Astrocyte (in vitro differentiated cells and primary cell): Measurements from ENCODE around the gene CPNE4.

Source experiments
- EZH2 ChIP-seq: IDR thresholded peaks from 2 replicates; pipeline ENCODE4 v1.6.1; 2012; ENCODE audit warnings: mild to moderate bottlenecking, low read length, inconsistent platforms; ENCODE audit not compliant: insufficient read depth
- TF ChIP-seq, protein P1 (sequence below): IDR thresholded peaks from 2 replicates; pipeline ENCODE4 v1.5.1; 2011; ENCODE audit warnings: low read depth, mild to moderate bottlenecking, inconsistent platforms, low read length, moderate library complexity; ENCODE audit not compliant: insufficient read depth

- TF ChIP-seq, protein P1, sequence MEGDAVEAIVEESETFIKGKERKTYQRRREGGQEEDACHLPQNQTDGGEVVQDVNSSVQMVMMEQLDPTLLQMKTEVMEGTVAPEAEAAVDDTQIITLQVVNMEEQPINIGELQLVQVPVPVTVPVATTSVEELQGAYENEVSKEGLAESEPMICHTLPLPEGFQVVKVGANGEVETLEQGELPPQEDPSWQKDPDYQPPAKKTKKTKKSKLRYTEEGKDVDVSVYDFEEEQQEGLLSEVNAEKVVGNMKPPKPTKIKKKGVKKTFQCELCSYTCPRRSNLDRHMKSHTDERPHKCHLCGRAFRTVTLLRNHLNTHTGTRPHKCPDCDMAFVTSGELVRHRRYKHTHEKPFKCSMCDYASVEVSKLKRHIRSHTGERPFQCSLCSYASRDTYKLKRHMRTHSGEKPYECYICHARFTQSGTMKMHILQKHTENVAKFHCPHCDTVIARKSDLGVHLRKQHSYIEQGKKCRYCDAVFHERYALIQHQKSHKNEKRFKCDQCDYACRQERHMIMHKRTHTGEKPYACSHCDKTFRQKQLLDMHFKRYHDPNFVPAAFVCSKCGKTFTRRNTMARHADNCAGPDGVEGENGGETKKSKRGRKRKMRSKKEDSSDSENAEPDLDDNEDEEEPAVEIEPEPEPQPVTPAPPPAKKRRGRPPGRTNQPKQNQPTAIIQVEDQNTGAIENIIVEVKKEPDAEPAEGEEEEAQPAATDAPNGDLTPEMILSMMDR = no peak
- no peak for TF ChIP-seq EZH2
Observed at GRCh38 chr3:132009241-132009640, 25.6 kb downstream of the CPNE4 start.
